K562 (cell line): ENCODE data around the gene JPH4. TPM values are rescaled to one million over a fixed set of nuclear protein-coding genes. Genes with fewer than 3 reads are reported as not detected.

Source experiments
- ATAC-seq: fragments of 200-7000 bp; cut with Tn5 transposase; 3 replicates; pipeline ENCODE4 v1.9.1; 2020; ENCODE audit warnings: moderate library complexity
- BruUV-seq: library from RNA; stranded (reverse); fragments of 400-500 nt; replicated peaks from 2 replicates; lab custom pipeline; 2021; lab: Mats Ljungman, UMichigan
- CTCF ChIA-PET: fragments of 300-600 bp; formaldehyde crosslinking; extraction: SDS; loops from one replicate; lab custom pipeline; 2021; ENCODE audit warnings: low intra/inter-chr PET ratio; lab: Yijun Ruan, JAX
- POLR2A ChIA-PET: fragments of 300-600, 350-650 bp; sonication (Branson Sonifier 250); formaldehyde crosslinking; extraction: SDS; loops from one replicate; lab custom pipeline; 2021; ENCODE audit warnings: antibody characterized with exemption, inconsistent platforms; lab: Yijun Ruan, JAX
- DNase-seq, 4 experiments: peaks; one replicate each; pipeline versions ENCODE4 v3.0.0 to v3.0.0-alpha.2; 2011 to 2018; ENCODE audit warnings: low spot score in 3 of 4, mixed read lengths in 3 of 4; ENCODE audit errors: extremely low read depth in 1 of 4
- FAIRE-seq: peaks from 2 replicates; lab custom pipeline; 2011; peaks lifted over from hg19 to GRCh38; lab: Jason Lieb, UNC
- H2AFZ ChIP-seq: 2 replicates; pipeline ENCODE4 v1.6.0; 2011; ENCODE audit warnings: low read depth, low read length, control low read depth, inconsistent platforms
- H3K27ac ChIP-seq: fragments of 200-600 bp; 3 replicates; pipeline ENCODE4 v1.8.0; 2011; ENCODE audit warnings: low read depth, mild to moderate bottlenecking, control low read depth, inconsistent platforms, low read length, moderate library complexity, mixed read lengths; ENCODE audit errors: extremely low read depth
- H3K27me3 ChIP-seq, 2 experiments: fragments of 300-600 bp in 1 of 2; 2 replicates in 1 of 2; 3 replicates in 1 of 2; pipeline versions ENCODE4 v1.6.0 to v1.8.0; 2011; ENCODE audit warnings: inconsistent platforms in 2 of 2, low read length in 2 of 2, mild to moderate bottlenecking in 1 of 2, mixed read lengths in 1 of 2, moderate library complexity in 1 of 2; ENCODE audit not compliant: control insufficient read depth in 2 of 2, insufficient read depth in 2 of 2
- H3K36me3 ChIP-seq: fragments of 300-600 bp; 3 replicates; pipeline ENCODE4 v1.8.0; 2011; ENCODE audit warnings: mild to moderate bottlenecking, low read length, inconsistent platforms; ENCODE audit not compliant: control insufficient read depth, insufficient read depth
- H3K4me1 ChIP-seq, 2 experiments: fragments of 200-600 bp in 1 of 2; replicated peaks in 1 of 2; 2 replicates in 1 of 2; 3 replicates in 1 of 2; pipeline versions ENCODE4 v1.5.1 to v1.8.0; 2011; ENCODE audit warnings: inconsistent platforms in 2 of 2, low read length in 2 of 2, mild to moderate bottlenecking in 1 of 2, mixed read lengths in 1 of 2, moderate library complexity in 1 of 2; ENCODE audit not compliant: control insufficient read depth in 2 of 2, insufficient read depth in 2 of 2
- H3K4me2 ChIP-seq: 2 replicates; pipeline ENCODE4 v1.6.1; 2011; ENCODE audit warnings: low read length, control low read depth, inconsistent platforms, mixed read lengths; ENCODE audit not compliant: insufficient read depth
- H3K4me3 ChIP-seq: fragments of 200-600 bp; sonication (generic), shearing (Covaris generic); 2 replicates; pipeline ENCODE4 v1.5.1; 2016; ENCODE audit warnings: control low read depth, inconsistent platforms
- H3K79me2 ChIP-seq: fragments of 200-600 bp; 3 replicates; pipeline ENCODE4 v1.8.0; 2011; ENCODE audit warnings: low read length, inconsistent platforms; ENCODE audit not compliant: control insufficient read depth, insufficient read depth
- H3K9ac ChIP-seq, 2 experiments: 2 replicates each; pipeline versions ENCODE4 v1.6.0 to v1.6.1; 2011; ENCODE audit warnings: low read depth in 2 of 2, low read length in 2 of 2, control low read depth in 1 of 2, inconsistent platforms in 1 of 2, mild to moderate bottlenecking in 1 of 2, mixed read lengths in 1 of 2; ENCODE audit not compliant: insufficient read depth in 1 of 2
- H3K9me1 ChIP-seq: one replicate; pipeline ENCODE4 v1.6.0; 2011; ENCODE audit warnings: inconsistent platforms, mild to moderate bottlenecking, low read length, moderate library complexity; ENCODE audit not compliant: control insufficient read depth, insufficient read depth
- H3K9me3 ChIP-seq: replicated peaks from 2 replicates; pipeline ENCODE4 v1.5.1; 2011; ENCODE audit warnings: low read depth, low read length, inconsistent platforms; ENCODE audit not compliant: control insufficient read depth, insufficient read depth
- H4K20me1 ChIP-seq: replicated peaks from 2 replicates; pipeline ENCODE4 v1.6.1; 2011; ENCODE audit warnings: low read length, inconsistent platforms, mixed read lengths; ENCODE audit not compliant: control insufficient read depth, insufficient read depth
- ARID1B ChIP-seq: fragments of 450-650 bp; IDR thresholded peaks from 2 replicates; pipeline ENCODE4 v1.6.1; 2016; ENCODE audit warnings: antibody characterized with exemption, mild to moderate bottlenecking, inconsistent platforms
- CHCHD3 ChIP-seq: fragments of 250-450 bp; sonication (Bioruptor Pico); IDR thresholded peaks from 2 replicates; pipeline ENCODE4 v2.1.2; 2022; ENCODE audit warnings: mild to moderate bottlenecking
- COPS2 ChIP-seq: fragments of 450-650 bp; conservative IDR thresholded peaks from 2 replicates; pipeline ENCODE4 v1.6.1; 2016; ENCODE audit warnings: mild to moderate bottlenecking, moderate library complexity
- CREB1 ChIP-seq, 2 experiments: sonication (generic) in 1 of 2; formaldehyde crosslinking in 1 of 2; IDR thresholded peaks; 2 replicates each; pipeline versions ENCODE4 v1.6.1 to v1.8.0; 2012 to 2022; ENCODE audit warnings: inconsistent platforms in 1 of 2, mild to moderate bottlenecking in 1 of 2, missing genetic modification reagents in 1 of 2, moderate library complexity in 1 of 2
- CTBP1 ChIP-seq: fragments of 450-650 bp; IDR thresholded peaks from 2 replicates; pipeline ENCODE4 v1.6.1; 2016; ENCODE audit warnings: borderline replicate concordance
- HDAC6 ChIP-seq: IDR thresholded peaks from 2 replicates; pipeline ENCODE4 v1.6.1; 2012; ENCODE audit warnings: low read depth, mild to moderate bottlenecking, control low read depth, inconsistent platforms, low read length, moderate library complexity
- KAT7 ChIP-seq: sonication (generic); formaldehyde crosslinking; IDR thresholded peaks from 2 replicates; pipeline ENCODE4 v1.8.0; 2022; ENCODE audit warnings: missing genetic modification reagents, mild to moderate bottlenecking, borderline replicate concordance
- MXI1 ChIP-seq: IDR thresholded peaks from 2 replicates; pipeline ENCODE4 v1.6.1; 2011; ENCODE audit warnings: low read depth, mild to moderate bottlenecking, improper control_type of control experiment, low read length
- NFIC ChIP-seq: fragments of 450-650 bp; IDR thresholded peaks from 2 replicates; pipeline ENCODE4 v1.6.1; 2017; ENCODE audit warnings: mild to moderate bottlenecking, inconsistent platforms
- NR2C2 ChIP-seq, 2 experiments: fragments of 200-800 bp in 1 of 2; sonication (Bioruptor generic) in 1 of 2; sonication (generic) in 1 of 2; formaldehyde crosslinking in 1 of 2; IDR thresholded peaks; 2 replicates each; pipeline versions ENCODE4 v1.6.1 to v1.8.0; 2016 to 2022; ENCODE audit warnings: mild to moderate bottlenecking in 1 of 2, missing compliant biosample characterization in 1 of 2, missing genetic modification characterization in 1 of 2, missing genetic modification reagents in 1 of 2
- SRSF1 ChIP-seq: fragments of 200-400 bp; formaldehyde crosslinking; IDR thresholded peaks from 2 replicates; pipeline ENCODE4 v1.6.1; 2017; ENCODE audit warnings: mild to moderate bottlenecking, low read depth, low read length, moderate library complexity
- ZKSCAN8 ChIP-seq: fragments of 200-800 bp; sonication (Bioruptor generic); IDR thresholded peaks from 2 replicates; pipeline ENCODE4 v1.6.1; 2016; ENCODE audit warnings: missing genetic modification characterization, missing compliant biosample characterization
- ZNF133 ChIP-seq: fragments of 250-450 bp; sonication (Bioruptor Pico); IDR thresholded peaks from 2 replicates; pipeline ENCODE4 v1.4.0; 2020; ENCODE audit warnings: mild to moderate bottlenecking
- ZNF165 ChIP-seq: fragments of 250-450 bp; sonication (Bioruptor Pico); IDR thresholded peaks from 2 replicates; pipeline ENCODE4 v1.4.0; 2020; ENCODE audit warnings: borderline replicate concordance
- ZNF212 ChIP-seq: fragments of 450-650 bp; formaldehyde crosslinking; IDR thresholded peaks from 2 replicates; pipeline ENCODE4 v1.4.0; 2020; ENCODE audit warnings: mild to moderate bottlenecking
- ZNF263 ChIP-seq: sonication (generic); formaldehyde crosslinking; IDR thresholded peaks from 2 replicates; pipeline ENCODE4 v1.8.0; 2022; ENCODE audit warnings: mild to moderate bottlenecking, missing genetic modification reagents, borderline replicate concordance
- ZNF699 ChIP-seq: fragments of 250-450 bp; sonication (Bioruptor Pico); IDR thresholded peaks from 2 replicates; pipeline ENCODE4 v1.8.0; 2021; ENCODE audit warnings: mild to moderate bottlenecking, moderate library complexity; ENCODE audit not compliant: insufficient replicate concordance
- ZNF778 ChIP-seq: fragments of 450-650 bp; formaldehyde crosslinking; IDR thresholded peaks from 2 replicates; pipeline ENCODE4 v1.4.0; 2020; ENCODE audit warnings: mild to moderate bottlenecking, moderate library complexity
- WGBS: fragments of 100-300 bp; shearing (Covaris generic); methylation state at CpG from one replicate; pipeline ENCODE4 v1.1.6; 2016; ENCODE audit warnings: low coverage, mixed read lengths; ENCODE audit not compliant: insufficient coverage; ENCODE audit errors: missing lambda C conversion rate; 5-methylcytosine and 5-hydroxymethylcytosine counted together
- in situ Hi-C: fragments of 300-500 bp; cut with MboI; formaldehyde crosslinking; loops from 4 replicates; pipeline ENCODE4 v1.15.0; 2018; ENCODE audit warnings: inconsistent platforms, mixed read lengths
- intact Hi-C: fragments of 100-400 bp; cut with micrococcal nuclease; formaldehyde crosslinking; loops from 2 replicates; pipeline ENCODE4 v1.14.2; 2022
- polyA plus RNA-seq, 8 experiments: library from polyadenylated mRNA; depleted of rRNA in 4 of 8; stranded (reverse) in 5 of 8; unstranded in 3 of 8; fragments of >200 nt; fragmentation: Nextera tagmentation in 2 of 8; fragmentation: Illumina TruSeq in 1 of 8; extraction: Ambion mirVana in 2 of 8; extraction: Trizol in 1 of 8; gene quantifications; 2 replicates each; pipeline versions ENCODE4 v1.2.1 to v1.2.3, GENCODE V29; 2011 to 2014; ENCODE audit warnings: inconsistent platforms in 1 of 8, missing spikeins in 1 of 8
- total RNA-seq, 7 experiments: library from RNA; depleted of rRNA in 6 of 7; stranded (reverse); fragments of >200 nt in 6 of 7; fragmentation: Illumina TruSeq in 2 of 7; extraction: Trizol in 2 of 7; gene quantifications; 2 replicates each; pipeline versions ENCODE4 v1.2.1 to v1.2.3, GENCODE V29; 2011 to 2021; ENCODE audit warnings: low replicate concordance in 1 of 7
- TF ChIP-seq, protein P1 (sequence below): fragments of 450-650 bp; formaldehyde crosslinking; IDR thresholded peaks from 2 replicates; pipeline ENCODE4 v1.4.0; 2020; ENCODE audit warnings: mild to moderate bottlenecking

Gene JPH4
- total and polyA plus RNA-seq, 9 of the 15 experiments (the other 6 are each of a cell fraction or from before 2014, with no cell fraction given) = 0.04 to 0.13 (median 0.06) TPM; not detected in 5

DNA sequence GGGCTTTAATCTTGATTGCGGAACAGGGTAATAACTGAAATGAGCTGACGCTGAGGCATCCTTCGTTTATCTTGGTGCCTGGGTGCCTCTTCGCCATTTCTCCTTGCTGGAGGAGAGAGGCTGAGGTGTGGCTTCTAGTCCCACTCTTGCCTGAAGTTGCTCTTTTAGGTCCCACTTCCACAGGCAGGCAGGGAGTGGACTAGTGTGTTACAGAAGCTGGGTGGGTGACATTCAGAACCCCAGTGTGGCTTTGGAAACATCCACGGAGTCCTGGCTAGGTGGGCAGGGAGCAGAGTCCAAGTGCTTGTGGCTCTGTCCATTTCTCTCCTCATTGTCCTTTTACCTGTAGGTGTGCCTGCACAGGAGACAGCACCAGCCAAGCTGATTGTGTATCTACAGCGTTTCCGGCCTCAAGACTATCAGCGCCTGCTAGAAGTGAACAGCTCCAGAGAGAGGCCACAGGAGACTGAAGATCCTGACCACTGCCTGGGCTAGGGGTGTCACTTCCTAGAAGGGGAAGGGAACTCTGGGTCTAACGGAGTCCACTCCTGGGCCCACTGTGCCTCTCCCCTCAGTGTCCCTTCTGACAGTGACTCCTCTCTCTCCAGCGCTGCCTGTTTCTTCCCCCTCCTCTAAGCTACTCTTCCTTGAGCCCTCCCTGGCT lies 20.1 kb downstream of the JPH4 start:
- ChIA-PET POLR2A (interaction anchor here (0.6 kb wide), 1 partner anchor 76 kb away, joined by 3 read pairs; no protein-coding TSS in a partner anchor), CTCF (interaction anchor here (2.0 kb wide), 1 partner anchor 80 kb away, joined by 12 read pairs; no protein-coding TSS in a partner anchor)
- Histone ChIP-seq H3K79me2 (peaks cover 10% of the 10 kb centered on the region), H2AFZ (no peak overlapping the region), H3K4me2 (no peak overlapping the region), H3K9me1 (no peaks in the 10 kb centered on the region), H3K36me3 (peaks cover 50% of the 10 kb centered on the region; the same call in 2 of the 3 replicates), H3K27me3 (no peaks in the 10 kb centered on the region), H4K20me1 (0 out of 2 replicates have a peak, but pooled peaks cover 3% of the 10 kb centered on the region), H3K27ac (no peak overlapping the region), H3K4me3 (no peak overlapping the region), H3K9me3 (no peaks in the 10 kb centered on the region), H3K9ac (no peak overlapping the region; a peak in 1 of 4 replicates), H3K4me1 (peaks cover 7 to 13% of the 10 kb centered on the region in 2 experiments; a peak in 3 of 5 replicates)
- ATAC-seq (no peak), FAIRE-seq (no peak), DNase-seq (no peak)
- 77% methylated on average over 5 of the region's 10 CpGs for WGBS
- no TSS peak for BruUV-seq
- TF ChIP-seq ZNF133 (CRISPR knock-in tag) = no peak
- TF ChIP-seq SRSF1 = no peak
- no peak for TF ChIP-seq ZKSCAN8
- TF ChIP-seq NR2C2 (CRISPR knock-in tag; IDR thresholded peaks at IDR 0.05) = no peak
- no peak for TF ChIP-seq NR2C2 (tag; IDR thresholded peaks at IDR 0.05)
- no peak for TF ChIP-seq ARID1B
- no peak for TF ChIP-seq ZNF778
- no peak for TF ChIP-seq ZNF165
- TF ChIP-seq CREB1 (IDR thresholded peaks at IDR 0.05) = no peak
- no peak for TF ChIP-seq CREB1 (CRISPR knock-in tag; IDR thresholded peaks at IDR 0.05)
- TF ChIP-seq ZNF699 (CRISPR knock-in tag) = no peak
- no peak for TF ChIP-seq COPS2
- TF ChIP-seq HDAC6 = no peak
- no peak for TF ChIP-seq ZNF212 (CRISPR knock-in tag)
- TF ChIP-seq KAT7 (CRISPR knock-in tag) = no peak
- TF ChIP-seq CTBP1 = no peak
- TF ChIP-seq ZNF263 (CRISPR knock-in tag) = no peak
- TF ChIP-seq MXI1 = no peak
- TF ChIP-seq CHCHD3 (CRISPR knock-in tag) = no peak
- TF ChIP-seq, protein P1, sequence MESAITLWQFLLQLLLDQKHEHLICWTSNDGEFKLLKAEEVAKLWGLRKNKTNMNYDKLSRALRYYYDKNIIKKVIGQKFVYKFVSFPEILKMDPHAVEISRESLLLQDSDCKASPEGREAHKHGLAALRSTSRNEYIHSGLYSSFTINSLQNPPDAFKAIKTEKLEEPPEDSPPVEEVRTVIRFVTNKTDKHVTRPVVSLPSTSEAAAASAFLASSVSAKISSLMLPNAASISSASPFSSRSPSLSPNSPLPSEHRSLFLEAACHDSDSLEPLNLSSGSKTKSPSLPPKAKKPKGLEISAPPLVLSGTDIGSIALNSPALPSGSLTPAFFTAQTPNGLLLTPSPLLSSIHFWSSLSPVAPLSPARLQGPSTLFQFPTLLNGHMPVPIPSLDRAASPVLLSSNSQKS (CRISPR knock-in tag) = no peak
- TF ChIP-seq NFIC = no peak
- in situ Hi-C loops = loop anchor here (5.0 kb wide), 1 partner anchor 71 kb away; no protein-coding TSS in a partner anchor
- intact Hi-C loops = loop anchor here (1.0 to 10.0 kb wide), 2 partner anchors 80 to 234 kb away; partner anchors contain the start of gene PABPN1
